NCI-H1436 treated with DMSO at 0.1 percent for 48 hours (cell line): ENCODE results near the gene SLC31A1.
"Not testable (repeated sequence)": the region's sequence is repeated elsewhere in the genome, so short reads cannot be mapped to it uniquely, and the experiment has no call there.

ENCODE experiments used
- DNase-seq: peaks from one replicate; lab custom pipeline; 2025; lab: John Stamatoyannopoulos, UW

The SLC31A1 gene

DNA sequence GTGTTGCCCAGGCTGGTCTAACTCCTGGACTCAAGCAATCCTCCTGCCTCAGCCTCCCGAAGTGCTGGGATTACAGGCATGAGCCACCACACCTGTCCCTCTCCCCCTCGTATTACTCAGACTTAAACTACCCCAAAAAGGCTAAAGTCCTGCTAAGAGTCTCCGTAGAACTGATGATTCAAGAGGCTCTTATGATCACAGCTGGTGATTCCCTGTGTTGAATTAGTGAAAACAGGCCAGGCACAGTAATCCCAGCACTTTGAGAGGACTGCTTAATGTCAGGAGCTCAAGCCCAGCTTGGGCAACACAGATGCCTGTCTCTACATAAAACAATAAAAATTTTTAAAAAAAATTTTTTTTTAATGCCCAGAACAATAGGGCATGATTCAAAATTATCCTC is 44.8 kb downstream of the SLC31A1 start:
- DNase-seq, result no peak

DNA sequence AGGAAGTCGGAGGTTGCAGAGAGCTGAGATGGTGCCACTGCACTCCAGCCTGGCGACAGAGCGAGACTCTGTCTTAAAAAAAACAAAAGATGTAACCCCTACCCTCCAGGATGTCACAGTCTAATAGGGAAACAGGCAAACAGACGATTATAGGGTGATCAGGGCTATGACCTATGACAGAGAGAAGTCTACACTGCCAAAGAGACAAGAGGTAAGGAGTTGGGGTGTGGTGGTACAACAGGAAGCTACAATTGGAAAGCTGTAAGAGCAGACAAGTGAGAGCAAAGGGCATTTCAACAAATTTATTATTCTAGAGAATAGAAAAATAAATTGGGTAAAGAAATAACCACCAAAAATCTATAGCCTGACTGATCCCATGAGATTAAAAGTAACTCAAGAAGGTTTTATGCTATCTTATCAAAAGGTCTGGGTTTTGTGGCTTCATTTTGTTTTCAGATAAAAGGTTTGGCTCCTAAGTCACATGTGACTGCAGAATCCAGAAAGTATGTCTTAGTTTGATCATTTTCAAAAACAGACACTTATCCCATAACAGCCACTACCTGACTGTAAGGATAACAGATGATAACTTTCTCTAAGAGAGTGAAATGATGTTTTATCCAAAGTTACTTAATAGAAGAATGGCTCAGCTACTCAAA is 46.7 kb downstream of the SLC31A1 start:
- DNase-seq, result no peak

DNA sequence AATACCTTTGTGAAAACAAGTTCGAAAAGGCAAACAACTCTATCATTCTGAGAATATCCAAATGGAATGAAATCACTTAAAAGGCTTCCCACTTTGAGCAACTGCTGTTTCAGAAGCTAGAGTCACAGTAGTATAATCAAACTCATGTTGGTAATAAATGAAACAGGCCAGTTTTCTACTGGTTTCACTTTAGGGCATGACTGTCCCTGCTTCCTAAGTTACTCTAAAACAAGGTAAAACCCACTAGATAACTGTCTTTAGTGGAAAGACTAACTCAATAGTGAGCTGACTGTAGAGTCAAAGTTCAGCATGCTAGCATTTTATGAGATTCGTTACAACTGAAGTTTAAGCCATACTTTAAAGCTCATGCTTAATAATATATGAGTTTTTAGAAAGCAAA is 48.0 kb downstream of the SLC31A1 start:
- no peak for DNase-seq

DNA sequence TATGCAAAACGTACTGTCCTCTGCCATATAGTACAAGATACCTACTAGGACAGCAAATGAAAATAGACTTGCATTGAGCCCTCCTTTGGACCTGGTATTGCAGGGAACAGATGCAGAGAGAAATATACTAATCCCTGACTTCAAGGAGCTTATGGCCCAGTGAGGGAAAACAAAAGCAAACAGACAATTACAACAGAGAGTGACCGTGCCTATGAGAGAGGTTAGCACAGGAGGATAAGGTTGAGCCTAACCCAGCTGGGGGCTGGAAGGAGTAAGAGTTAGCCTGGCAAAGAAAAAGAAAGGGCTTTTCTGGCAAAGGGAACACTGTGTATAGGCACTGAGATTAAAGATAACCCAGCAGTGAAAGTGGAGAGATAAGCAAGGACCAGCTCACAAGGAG is 48.5 kb downstream of the SLC31A1 start:
- DNase-seq, result no peak

DNA sequence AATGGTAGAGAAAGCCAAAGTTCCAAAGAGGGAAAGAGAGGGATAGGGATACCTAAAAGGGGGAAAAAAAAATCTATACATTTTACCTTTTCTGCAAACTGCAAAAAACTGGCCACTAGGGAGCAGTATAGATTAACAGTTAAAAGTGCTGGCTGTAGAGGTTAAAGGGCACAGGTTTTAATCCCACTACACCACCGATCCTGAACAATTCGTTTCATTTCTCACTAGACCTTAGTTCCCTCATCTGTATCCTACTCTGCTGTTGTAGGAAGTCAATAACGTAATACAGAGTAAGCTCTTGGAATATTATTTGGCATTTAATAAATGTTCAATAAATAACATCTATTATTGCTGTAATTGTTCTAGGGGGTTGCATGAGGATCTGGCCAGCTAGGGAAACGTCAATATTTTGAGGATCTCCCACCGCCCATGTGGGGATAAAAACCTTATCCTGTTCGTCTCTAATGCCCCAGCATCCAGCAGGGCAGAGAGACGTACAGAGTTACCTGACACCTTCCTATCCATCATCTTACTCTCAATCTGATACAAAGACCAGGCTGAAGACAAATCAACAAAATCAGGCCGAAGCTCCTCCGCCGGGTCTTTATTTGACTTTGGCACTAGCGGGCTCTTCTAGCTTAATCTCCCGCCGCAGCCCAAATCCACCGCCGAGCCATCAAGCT is 53.3 kb downstream of the SLC31A1 start:
- DNase-seq, result no peak

DNA sequence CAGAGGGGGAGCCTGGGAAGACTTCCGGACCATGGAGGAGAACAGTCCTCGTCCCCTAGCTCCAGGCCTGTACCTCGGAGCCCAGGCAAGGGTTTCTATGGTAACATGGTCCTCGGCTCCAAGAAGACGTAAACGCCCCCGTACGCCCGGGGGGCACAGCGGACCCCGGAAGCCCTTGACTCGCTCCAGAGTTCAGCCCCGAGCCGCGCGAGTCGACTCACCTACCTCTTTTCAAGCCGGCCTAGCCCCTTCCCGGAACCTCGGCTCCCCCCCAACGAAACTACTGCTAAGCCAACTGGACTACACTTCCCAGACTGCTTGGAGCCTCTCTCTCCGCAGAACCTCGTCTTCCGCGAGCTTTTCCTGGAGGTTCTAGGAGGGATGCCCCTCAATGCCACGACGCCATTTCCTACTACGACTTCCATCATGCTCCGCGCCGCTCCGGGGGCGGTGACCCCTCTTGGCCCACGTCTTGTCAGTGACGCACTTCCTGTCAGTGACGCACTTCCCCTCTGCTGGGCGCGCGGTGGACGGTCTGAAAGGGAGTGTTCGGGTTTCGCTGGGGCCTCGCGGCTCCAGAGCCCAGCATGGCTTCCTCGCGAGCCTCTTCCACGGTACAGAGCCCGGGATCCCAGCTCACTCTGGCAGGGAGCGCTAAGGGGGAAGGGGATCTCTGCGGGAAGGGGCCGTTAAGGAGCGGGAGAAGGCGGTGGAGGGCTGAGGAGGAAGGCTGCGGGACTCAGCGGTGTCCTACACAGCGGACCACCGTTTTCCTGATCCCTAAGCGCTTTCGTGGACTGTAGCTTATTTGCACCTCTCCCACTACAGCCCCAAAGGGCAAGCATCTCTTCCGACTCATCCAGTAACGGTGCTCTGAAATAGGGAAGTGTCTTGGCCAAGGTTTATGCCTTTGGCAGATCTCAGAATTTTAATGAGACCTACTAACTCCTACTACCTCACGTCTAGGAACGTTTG is 54.1 kb downstream of the SLC31A1 start, which contains the start of the genes CDC26 and PRPF4:
Gene CDC26 (minus strand): TSS at position 416 of the 975 bp plus-strand sequence. CDS start 3,065 bp downstream, outside the sequence.
Gene PRPF4 (plus strand): TSS at position 502 of the 975 bp plus-strand sequence. CDS start 86 bp downstream, at position 588.
- peak; percentile 91 for DNase-seq

DNA sequence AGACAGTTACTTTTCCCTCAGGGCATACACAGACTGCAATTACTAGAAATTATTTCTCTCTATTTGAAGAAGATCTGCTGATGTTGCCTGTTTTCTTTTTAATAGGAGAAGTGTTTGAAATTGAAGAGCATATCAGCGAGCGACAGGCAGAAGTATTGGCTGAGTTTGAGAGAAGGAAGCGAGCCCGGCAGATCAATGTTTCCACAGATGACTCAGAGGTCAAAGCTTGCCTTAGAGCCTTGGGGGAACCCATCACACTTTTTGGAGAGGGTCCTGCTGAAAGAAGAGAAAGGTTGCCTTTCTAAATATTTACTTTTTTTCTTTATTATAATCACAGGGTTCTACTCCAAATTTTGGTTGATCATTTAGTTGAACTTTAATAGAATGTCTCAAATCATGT is 57.5 kb downstream of the SLC31A1 start:
- no peak for DNase-seq

DNA sequence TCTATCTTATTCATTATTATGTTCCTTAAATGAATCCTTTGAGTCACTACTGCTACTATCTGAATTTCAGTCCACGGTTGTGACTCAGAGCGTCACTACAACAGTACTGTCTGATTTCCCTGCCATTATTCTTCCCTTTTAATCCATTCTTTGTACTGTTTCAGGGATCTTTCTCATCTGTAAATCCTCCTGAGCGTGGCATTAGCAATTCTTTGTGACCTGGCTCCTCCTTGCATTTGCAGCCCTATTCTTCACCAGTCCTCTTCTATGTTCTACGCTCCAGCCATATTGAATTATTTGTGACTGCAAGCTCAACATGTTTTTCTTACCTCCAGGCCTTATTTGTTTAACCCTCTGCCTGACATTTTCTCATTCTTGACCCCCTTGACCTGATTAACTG is 60.0 kb downstream of the SLC31A1 start:
- no peak for DNase-seq

DNA sequence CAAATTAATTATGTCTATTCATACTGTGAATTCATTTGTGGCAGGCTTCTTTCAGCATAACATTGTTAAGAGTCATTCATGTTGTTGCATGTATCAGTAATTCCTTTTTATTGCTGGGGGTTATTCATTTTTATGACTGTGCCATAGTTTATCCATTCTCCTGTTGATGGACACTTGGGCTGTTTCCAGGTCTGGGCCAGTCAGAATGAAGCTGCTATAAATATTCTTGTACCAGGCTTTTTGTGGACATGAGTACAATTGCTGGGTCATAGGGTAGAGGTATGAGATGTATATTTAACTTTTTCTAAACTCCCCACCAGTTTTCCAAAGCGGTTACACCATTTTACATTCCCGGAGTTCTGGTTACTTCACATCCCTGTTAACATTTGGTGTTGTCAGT is 67.7 kb downstream of the SLC31A1 start:
- DNase-seq, result no peak

DNA sequence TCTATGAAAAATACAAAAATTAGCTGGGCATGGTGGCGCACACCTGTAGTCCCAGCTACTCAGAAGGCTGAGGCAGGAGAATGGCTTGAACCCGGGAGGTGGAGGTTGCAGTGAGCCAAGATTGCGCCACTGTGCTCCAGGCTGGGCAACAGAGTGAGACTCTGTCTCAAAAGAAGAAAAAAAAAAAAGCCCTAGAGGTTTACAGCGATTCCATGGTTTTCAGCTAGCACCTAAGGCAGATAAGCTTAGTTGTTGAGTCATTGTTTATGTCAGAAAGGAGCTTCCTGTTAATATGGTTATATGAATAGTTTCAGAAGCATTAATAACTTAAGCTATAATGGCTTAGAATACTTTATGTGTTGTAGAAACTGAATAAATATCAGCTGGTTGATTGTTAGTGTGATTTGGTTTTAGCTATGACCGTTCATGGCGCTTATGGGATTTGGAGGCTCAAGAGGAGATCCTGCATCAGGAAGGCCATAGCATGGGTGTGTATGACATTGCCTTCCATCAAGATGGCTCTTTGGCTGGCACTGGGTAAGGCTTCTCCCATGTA is 68.8 kb downstream of the SLC31A1 start:
- DNase-seq, result no peak

DNA sequence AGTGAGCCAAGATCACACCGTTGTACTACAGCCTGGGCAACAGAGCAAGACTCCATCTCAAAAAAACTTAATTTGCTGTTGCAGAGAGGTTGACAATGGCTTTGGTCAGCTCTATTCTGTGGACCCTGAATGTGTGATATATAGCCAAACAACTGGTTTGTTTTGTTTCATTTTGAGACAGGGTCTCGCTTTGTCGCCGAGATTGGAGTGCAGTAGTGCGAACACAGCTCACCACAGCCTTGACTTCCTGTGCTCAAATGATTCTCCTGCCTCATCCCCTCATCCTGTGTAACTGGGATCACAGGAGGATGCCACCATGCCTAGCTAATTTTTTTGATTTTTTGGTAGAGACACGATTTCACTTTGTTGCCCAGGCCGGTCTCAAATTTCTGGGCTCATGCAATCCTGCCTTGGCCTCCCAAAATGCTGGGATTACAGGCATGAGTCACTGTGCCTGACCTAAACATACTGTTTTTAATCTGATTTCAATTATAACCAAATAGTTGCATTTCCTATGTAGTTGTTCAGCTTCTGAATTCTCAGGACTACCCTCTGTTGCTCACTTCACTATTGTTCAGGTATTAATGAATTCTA is 72.0 kb downstream of the SLC31A1 start:
- DNase-seq, result no peak

DNA sequence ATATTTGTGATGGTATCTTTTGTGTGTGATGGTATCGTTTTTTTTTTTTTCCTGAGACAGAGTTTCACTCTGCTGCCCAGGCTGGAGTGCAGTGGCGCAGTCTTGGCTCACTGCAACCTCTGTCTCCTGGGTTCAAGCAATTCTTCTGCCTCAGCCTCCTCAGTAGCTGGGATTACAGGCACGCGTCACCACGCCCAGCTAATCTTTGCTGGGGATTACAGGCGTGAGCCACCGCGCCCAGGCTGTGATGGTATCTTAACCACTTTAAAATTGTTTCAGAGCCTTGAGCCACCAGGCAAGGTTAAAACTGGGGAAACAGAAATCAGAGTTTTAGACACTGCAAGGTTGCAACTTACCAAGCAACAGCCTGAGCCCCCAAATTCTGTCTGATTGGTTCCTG is 74.9 kb downstream of the SLC31A1 start:
- not testable (repeated sequence) for DNase-seq

DNA sequence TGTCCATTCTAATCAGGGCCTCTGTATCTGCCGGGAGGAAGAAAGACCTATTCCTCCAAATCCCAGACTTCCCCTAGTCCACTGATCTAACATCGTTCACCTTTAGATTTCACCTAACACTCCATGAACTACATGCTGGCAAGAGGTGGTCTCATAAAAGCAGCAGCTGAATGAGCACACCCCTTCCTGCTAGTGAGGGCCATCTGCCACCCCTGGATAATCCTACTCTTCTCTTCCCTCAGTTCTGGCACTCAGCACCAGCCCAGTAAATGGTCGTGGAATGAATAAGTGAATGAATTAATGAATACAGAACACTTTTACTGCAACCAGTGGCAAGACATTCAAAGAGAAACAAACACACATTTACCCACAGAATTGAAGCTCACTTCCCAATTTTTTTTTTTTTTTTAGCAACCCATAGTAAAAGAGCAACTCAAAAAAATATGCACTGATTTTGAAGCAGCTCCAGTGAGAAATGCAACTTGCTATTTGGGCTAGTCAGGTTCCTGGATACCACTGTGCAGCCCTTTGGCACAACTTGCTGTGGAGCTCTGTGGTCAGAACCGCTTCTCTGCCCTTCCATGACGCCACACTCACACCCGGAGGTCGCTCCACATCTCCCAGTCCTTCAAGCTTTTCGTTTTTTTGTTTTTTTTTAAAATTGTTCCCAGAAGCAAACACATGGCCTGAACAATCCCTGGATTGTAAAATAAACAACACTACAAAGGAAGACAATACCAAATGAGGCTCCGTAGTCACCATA is 75.6 kb downstream of the SLC31A1 start:
- DNase-seq, result no peak

DNA sequence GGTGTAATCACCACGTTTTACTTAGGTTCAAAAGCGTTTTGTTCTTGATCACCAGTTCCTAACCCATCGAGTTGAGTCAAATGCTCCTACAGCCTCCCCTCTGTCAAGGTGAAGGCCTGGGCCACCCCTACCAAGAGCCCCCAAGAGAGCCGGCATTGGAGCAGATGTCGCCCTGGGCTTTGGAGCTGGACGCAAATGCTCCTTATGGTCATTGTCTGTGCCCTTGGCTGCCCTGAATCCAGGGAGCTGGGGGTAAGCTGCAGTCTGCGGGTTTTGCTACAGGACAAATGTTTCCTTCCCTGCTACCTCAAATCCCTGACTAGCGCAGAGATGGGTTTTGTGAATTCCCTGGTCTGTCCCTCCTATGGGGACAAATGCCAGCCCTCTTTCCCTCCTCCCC is 77.0 kb downstream of the SLC31A1 start:
- no peak for DNase-seq

DNA sequence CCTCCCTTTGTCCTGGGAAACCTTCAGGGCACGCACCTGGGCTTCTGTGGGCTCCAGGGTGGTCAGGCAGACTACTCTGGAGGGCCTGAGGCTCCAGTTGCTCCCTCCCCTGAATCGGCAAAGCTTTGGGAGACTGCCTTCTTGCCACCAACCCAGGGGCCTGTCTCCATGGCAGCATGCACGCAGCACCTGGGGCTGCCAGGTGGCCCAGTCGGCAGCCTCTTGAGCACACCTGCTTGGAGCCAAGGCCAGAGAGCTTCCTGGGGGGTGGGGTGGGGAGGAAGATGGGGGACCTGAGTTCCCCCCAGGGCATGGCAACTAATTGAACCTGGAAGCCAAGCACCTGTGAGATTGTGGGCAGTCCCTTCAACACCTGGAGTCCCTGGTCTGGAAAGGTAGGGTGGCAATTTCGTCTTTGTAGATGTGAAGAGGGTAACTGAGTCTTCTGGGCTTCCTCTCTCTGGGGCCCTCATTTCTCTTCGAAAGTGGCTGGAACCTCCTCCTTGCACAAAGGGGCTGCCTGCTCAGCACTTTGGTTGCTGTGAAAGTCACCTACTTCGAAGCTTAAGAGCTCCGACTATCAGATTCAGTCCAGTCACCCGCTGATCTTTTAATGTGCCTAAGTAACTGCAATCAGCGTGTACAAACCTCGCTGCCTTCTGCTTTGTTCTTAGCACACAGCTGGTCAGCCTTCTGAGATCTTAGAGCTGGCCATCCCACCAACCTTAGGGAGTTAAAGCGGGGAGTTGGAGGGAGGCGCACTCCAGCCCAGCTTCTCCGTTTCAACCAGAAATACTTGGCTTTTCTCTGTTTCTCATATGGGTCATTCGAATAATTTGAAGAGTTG is 77.8 kb downstream of the SLC31A1 start:
- no peak for DNase-seq

DNA sequence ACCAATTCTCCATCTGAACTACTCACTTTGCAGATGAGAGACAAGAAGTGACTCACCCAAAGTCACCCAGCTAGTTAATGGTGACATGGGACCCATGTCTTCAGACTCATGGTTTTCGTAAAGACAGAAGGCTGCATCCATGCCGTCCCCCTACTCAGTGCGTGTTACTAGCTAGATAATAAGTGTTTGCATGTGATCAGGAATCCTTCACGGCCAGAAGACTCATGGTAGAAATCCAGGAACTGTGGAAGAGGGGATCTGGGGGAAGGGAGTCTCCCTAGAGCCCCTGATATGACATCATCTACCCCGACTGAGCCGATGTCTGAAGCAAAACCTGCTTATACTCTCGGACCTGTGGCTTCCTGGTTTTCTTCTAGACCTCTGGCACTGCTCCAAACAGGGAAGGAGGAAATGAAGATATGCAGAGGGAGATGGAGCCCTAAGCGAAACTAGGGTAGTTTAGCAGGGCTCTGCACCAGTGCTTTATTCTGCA is 78.5 kb downstream of the SLC31A1 start:
- DNase-seq, result no peak

DNA sequence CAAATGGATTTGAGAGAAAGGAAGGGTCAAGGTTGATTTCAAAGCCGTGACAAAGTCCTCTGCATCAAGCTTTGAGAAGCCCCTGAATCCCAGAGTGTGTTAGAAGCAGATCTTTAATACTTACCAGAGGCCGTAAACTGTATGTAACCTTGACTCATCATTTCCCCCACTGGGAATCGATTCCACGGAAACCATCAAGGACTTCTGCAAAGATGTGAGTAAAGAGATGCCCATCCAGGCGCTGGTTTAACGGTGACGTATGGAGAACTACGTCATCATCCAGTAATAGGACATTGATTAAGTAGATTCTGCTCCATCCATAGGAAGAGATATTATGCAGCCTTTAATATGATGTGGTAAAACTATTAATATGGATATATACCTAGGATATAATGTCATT is 80.2 kb downstream of the SLC31A1 start:
- DNase-seq, result no peak

DNA sequence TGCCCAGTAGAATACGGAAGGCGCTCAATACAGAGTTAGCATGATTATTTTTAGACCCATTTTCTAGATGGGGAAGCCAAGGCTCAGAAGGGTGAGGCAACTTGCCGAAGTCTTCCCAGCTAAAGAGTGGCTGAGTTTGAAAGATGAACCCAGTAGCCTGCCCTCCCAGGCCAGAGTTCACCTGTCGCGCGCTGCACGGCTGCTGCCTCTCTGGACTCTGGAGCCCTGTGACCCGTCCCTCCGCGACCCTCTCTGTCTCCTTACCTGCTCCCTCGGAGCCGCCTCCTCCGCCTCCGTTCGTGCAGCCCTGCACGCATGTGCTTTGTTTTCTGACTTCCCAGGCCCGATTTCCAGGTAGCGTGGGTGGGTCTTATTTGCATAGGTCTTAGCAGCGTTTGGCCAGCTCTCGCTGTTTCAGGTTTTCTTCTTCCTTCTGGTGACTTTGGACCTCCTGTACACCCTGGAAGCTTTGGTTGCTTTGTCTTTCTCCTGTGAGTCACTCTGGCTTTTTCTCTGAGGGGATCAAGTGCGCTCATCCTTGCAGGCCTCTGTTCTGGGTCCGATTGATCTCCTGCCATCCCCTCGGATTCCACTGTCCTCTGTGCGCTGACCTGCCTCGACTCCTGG is 81.6 kb downstream of the SLC31A1 start, which contains the start of gene RNF183:
Gene RNF183 (minus strand): TSS at position 585 of the 627 bp plus-strand sequence. CDS start 5,192 bp downstream, outside the sequence.
- no peak for DNase-seq

DNA sequence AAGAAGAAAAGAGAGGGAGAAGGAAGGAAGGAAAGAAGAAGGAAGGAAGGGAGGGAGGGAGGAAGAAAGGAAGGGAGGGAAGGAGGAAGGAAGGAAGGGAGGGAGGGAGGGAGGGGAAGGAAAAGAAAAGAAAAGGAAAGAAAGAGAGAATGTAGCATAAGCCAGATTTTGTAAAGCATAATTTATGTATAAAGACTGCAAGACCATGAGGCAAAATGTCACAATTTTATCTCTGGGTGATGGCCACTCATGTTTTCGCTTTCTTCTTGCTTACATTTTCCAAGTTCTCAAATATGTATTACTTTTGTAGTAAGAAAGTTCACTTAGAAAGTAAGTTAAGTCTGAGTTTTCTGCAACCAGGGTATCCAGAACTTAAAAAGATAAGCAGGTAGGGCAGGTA is 85.2 kb downstream of the SLC31A1 start:
- DNase-seq, result no peak
